ENCODE data around the gene ARL13A.
A peak's percentile ranks its signal among the peaks of the same experiment; 100 is the strongest.
"Not testable (repeated sequence)": the region's sequence is repeated elsewhere in the genome, so short reads cannot be mapped to it uniquely, and the experiment has no call there.

ARL13A gene

GRCh38 chrX:100994352-100995281 is 25.1 kb downstream of the ARL13A start:
- DNase-seq: no peak

GRCh38 chrX:100995469-100995868 is 26.0 kb downstream of the ARL13A start:
- DNase-seq: peak; percentile 7 to 13

- DNase-seq: no peak
Observed at GRCh38 chrX:100999451-100999850, 29.9 kb downstream of the ARL13A start.

- DNase-seq: no peak
Observed at GRCh38 chrX:101009090-101009489, 39.6 kb downstream of the ARL13A start.

- not testable (repeated sequence) for DNase-seq
Observed at GRCh38 chrX:101012031-101012430, 42.5 kb downstream of the ARL13A start.

GRCh38 chrX:101022020-101022419 is 52.5 kb downstream of the ARL13A start:
- no peak for DNase-seq

GRCh38 chrX:101025126-101025525 is 55.6 kb downstream of the ARL13A start:
- DNase-seq: no peak

GRCh38 chrX:101028562-101028961 is 59.1 kb downstream of the ARL13A start:
- no peak for DNase-seq

- DNase-seq: no peak
Observed at GRCh38 chrX:101029665-101030064, 60.2 kb downstream of the ARL13A start.

- no peak for DNase-seq
Observed at GRCh38 chrX:101037231-101037630, 67.7 kb downstream of the ARL13A start.

- DNase-seq: no peak
Observed at GRCh38 chrX:101040197-101040596, 70.7 kb downstream of the ARL13A start.
